ENCODE results near the gene PHKB.

Gene PHKB

DNA sequence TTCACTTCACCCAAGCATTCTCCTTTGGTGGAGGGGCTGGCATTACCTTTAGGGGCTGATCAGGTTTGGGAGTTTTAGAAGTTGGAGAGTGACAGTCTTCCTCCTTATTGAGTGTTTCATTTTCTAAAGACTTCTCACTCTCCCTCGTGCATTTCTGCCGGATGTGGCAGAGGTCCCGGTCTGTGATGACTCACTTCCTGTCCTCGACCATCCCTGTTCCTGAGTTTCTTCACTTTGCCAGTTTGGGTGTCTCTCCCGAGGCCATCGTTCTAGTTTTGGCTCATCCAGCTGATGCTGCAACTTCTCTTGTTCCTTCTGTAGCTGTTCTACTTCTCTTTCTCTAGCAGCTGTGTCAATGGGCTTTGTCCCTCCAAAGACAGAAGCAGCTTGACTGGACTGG lies 104.3 kb downstream of the PHKB start:
- Histone ChIP-seq H3K18ac (ENCODE audit: low read length) (no peak overlapping the region), H3K79me2 (ENCODE audit: control insufficient read depth, insufficient read depth, low read length) (no peaks in the 10 kb centered on the region), H2AK5ac (ENCODE audit: low read length) (no peak overlapping the region), H3K4me2 (ENCODE audit: low read length) (no peak overlapping the region), H3K36me3 (ENCODE audit: control insufficient read depth, insufficient read depth, low read length) (no peaks in the 10 kb centered on the region), H3K27ac (ENCODE audit: low read depth, low read length) (no peak overlapping the region), H2BK120ac (ENCODE audit: low read depth, low read length) (no peak overlapping the region), H3K27me3 (ENCODE audit: insufficient read depth, low read length, poor library complexity) (no peaks in the 10 kb centered on the region), H4K5ac (ENCODE audit: low read length) (no peak overlapping the region), H4K8ac (ENCODE audit: low read depth, low read length) (no peak overlapping the region), H3K9ac (ENCODE audit: low read length) (no peak overlapping the region), H3K23ac (ENCODE audit: low read length) (no peak overlapping the region), H3K4me1 (ENCODE audit: control insufficient read depth, low read depth, low read length) (no peaks in the 10 kb centered on the region), H2BK15ac (replicated peaks; ENCODE audit: low read depth) (no peak overlapping the region), H2BK5ac (ENCODE audit: low read length) (no peak overlapping the region), H3K56ac (ENCODE audit: low read length) (no peak overlapping the region), H3K4me3 (ENCODE audit: low read length) (no peak overlapping the region), H3K79me1 (ENCODE audit: low read length) (no peaks in the 10 kb centered on the region), H3K4ac (ENCODE audit: low read depth, low read length) (no peak overlapping the region)
- WGBS (ENCODE audit: extremely low coverage, insufficient coverage, low lambda C conversion rate): no CpG with 5 or more reads among the region's 6 CpGs
- no peak for DNase-seq

DNA sequence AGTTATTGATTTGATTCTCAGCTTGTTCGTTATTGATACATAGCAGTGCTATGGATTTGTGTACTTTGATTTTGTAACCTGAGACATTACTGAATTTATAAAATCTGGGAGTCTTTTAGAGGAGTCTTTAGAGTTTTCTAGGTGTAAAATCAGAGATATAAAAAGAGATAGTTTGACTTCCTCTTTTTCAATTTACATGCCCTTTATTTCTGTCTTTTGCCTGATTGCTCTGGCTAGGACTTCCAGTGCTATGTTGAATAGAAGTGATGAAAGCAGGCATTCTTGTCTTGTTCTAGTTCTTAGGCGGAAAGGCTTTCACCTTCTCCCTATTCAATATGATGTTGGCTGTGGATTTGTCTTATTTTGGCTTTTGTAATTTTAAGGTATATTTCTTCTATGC lies 106.2 kb downstream of the PHKB start:
- Histone ChIP-seq H3K56ac (ENCODE audit: low read length) (no peak overlapping the region), H3K36me3 (ENCODE audit: control insufficient read depth, insufficient read depth, low read length) (no peaks in the 10 kb centered on the region), H2BK15ac (replicated peaks; ENCODE audit: low read depth) (no peak overlapping the region), H3K4me1 (ENCODE audit: control insufficient read depth, low read depth, low read length) (no peaks in the 10 kb centered on the region), H3K23ac (ENCODE audit: low read length) (no peak overlapping the region), H2AK5ac (ENCODE audit: low read length) (no peak overlapping the region), H4K8ac (ENCODE audit: low read depth, low read length) (no peak overlapping the region), H3K79me2 (ENCODE audit: control insufficient read depth, insufficient read depth, low read length) (no peaks in the 10 kb centered on the region), H3K27me3 (ENCODE audit: insufficient read depth, low read length, poor library complexity) (no peaks in the 10 kb centered on the region), H2BK120ac (ENCODE audit: low read depth, low read length) (no peak overlapping the region), H3K4me3 (ENCODE audit: low read length) (no peak overlapping the region), H3K9ac (ENCODE audit: low read length) (no peak overlapping the region), H3K4me2 (ENCODE audit: low read length) (no peak overlapping the region), H3K27ac (ENCODE audit: low read depth, low read length) (no peak overlapping the region), H3K79me1 (ENCODE audit: low read length) (no peaks in the 10 kb centered on the region), H2BK5ac (ENCODE audit: low read length) (no peak overlapping the region), H3K4ac (ENCODE audit: low read depth, low read length) (no peak overlapping the region), H4K5ac (ENCODE audit: low read length) (no peak overlapping the region), H3K18ac (ENCODE audit: low read length) (no peak overlapping the region)
- WGBS (ENCODE audit: extremely low coverage, insufficient coverage, low lambda C conversion rate): no CpG with 5 or more reads among the region's 2 CpGs
- no peak for DNase-seq

DNA sequence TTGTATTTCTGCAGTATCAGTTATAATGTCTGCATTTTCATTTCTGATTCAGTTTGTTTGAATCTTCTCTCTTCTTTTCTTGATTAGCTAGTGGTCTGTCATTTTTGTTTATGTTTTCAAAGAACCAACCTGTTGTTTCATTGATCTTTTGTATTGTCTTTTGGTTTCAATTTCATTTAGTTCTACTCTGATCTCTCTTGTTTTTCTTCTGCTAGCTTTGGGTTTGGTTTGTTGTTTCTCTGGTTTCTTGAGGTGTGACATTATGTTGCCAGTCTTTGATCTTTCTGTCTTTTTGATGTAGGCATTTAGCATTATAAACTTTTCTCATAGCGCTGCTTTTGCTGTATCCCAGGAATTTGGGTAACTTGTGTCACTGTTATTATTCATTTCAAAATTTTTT lies 107.2 kb downstream of the PHKB start:
- H3K4ac ChIP-seq (ENCODE audit: low read depth, low read length): no peak overlapping the region
- no peak overlapping the region for H4K8ac ChIP-seq (ENCODE audit: low read depth, low read length)
- H2BK15ac ChIP-seq (replicated peaks; ENCODE audit: low read depth): no peak overlapping the region
- no peak overlapping the region for H2BK120ac ChIP-seq (ENCODE audit: low read depth, low read length)
- no peaks in the 10 kb centered on the region for H3K4me1 ChIP-seq (ENCODE audit: control insufficient read depth, low read depth, low read length)
- H3K27me3 ChIP-seq (ENCODE audit: insufficient read depth, low read length, poor library complexity): no peaks in the 10 kb centered on the region
- H4K5ac ChIP-seq (ENCODE audit: low read length): no peak overlapping the region
- H3K79me2 ChIP-seq (ENCODE audit: control insufficient read depth, insufficient read depth, low read length): no peaks in the 10 kb centered on the region
- peaks cover 2% of the 10 kb centered on the region for H3K36me3 ChIP-seq (ENCODE audit: control insufficient read depth, insufficient read depth, low read length)
- no peak overlapping the region for H3K9ac ChIP-seq (ENCODE audit: low read length)
- no peak overlapping the region for H3K4me2 ChIP-seq (ENCODE audit: low read length)
- H3K27ac ChIP-seq (ENCODE audit: low read depth, low read length): no peak overlapping the region
- H3K23ac ChIP-seq (ENCODE audit: low read length): no peak overlapping the region
- no peak overlapping the region for H3K4me3 ChIP-seq (ENCODE audit: low read length)
- H3K79me1 ChIP-seq (ENCODE audit: low read length): no peaks in the 10 kb centered on the region
- WGBS (ENCODE audit: extremely low coverage, insufficient coverage, low lambda C conversion rate): no CpG with 5 or more reads among the region's 1 CpG
- H2BK5ac ChIP-seq (ENCODE audit: low read length): no peak overlapping the region
- no peak for DNase-seq
- no peak overlapping the region for H2AK5ac ChIP-seq (ENCODE audit: low read length)
- no peak overlapping the region for H3K56ac ChIP-seq (ENCODE audit: low read length)
- no peak overlapping the region for H3K18ac ChIP-seq (ENCODE audit: low read length)

DNA sequence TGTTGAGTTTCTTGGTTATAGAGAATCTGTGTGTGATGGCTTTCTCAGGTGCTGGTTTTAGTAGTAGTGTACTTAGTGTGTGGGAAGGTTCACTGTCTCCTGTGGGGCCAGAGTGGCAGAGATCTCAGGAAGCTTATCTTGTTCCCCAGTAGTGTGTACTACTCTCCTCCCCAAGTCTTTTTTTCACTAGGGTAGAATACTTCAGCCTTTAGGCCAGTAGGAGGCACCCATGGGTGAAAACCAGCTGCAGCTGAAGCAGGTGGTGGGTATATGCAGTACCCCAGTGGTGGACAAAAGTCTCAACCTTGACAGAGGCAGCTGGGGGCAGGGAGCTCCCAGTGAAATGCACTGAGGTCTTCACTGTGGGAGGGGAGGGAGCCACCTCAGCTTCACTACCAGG lies 109.9 kb downstream of the PHKB start:
- Histone ChIP-seq H4K8ac (ENCODE audit: low read depth, low read length) (no peak overlapping the region), H2BK5ac (ENCODE audit: low read length) (no peak overlapping the region), H3K18ac (ENCODE audit: low read length) (no peak overlapping the region), H2BK15ac (replicated peaks; ENCODE audit: low read depth) (no peak overlapping the region), H3K56ac (ENCODE audit: low read length) (no peak overlapping the region), H3K4ac (ENCODE audit: low read depth, low read length) (no peak overlapping the region), H2AK5ac (ENCODE audit: low read length) (no peak overlapping the region), H3K36me3 (ENCODE audit: control insufficient read depth, insufficient read depth, low read length) (peaks cover 2% of the 10 kb centered on the region), H3K23ac (ENCODE audit: low read length) (no peak overlapping the region), H4K5ac (ENCODE audit: low read length) (no peak overlapping the region), H3K4me2 (ENCODE audit: low read length) (no peak overlapping the region), H3K4me3 (ENCODE audit: low read length) (no peak overlapping the region), H3K79me1 (ENCODE audit: low read length) (no peaks in the 10 kb centered on the region), H3K27ac (ENCODE audit: low read depth, low read length) (no peak overlapping the region), H2BK120ac (ENCODE audit: low read depth, low read length) (no peak overlapping the region), H3K79me2 (ENCODE audit: control insufficient read depth, insufficient read depth, low read length) (no peaks in the 10 kb centered on the region), H3K9ac (ENCODE audit: low read length) (no peak overlapping the region), H3K4me1 (ENCODE audit: control insufficient read depth, low read depth, low read length) (no peaks in the 10 kb centered on the region), H3K27me3 (ENCODE audit: insufficient read depth, low read length, poor library complexity) (no peaks in the 10 kb centered on the region)
- DNase-seq: peak; percentile 18

DNA sequence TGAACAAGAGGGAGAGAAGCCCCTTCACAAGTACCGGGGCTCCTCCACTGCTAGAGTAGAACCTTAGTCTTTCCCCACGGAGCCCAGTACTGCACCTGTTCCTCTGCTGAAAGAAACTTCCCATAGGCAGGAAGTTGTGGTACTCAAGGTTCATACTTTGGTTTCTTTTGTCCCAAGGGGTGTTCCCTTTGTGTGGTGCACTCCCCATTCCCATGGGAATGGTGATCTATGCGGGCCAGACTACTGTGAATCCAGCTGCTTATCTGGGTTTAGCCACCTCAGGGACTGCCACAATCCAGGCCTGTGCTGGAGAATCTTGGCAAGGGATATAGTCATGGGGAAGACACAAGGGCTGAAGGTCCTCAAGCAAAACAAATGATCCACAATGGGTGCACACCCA lies 110.6 kb downstream of the PHKB start:
- Histone ChIP-seq H2BK120ac (ENCODE audit: low read depth, low read length) (no peak overlapping the region), H3K36me3 (ENCODE audit: control insufficient read depth, insufficient read depth, low read length) (peaks cover 2% of the 10 kb centered on the region), H3K4me1 (ENCODE audit: control insufficient read depth, low read depth, low read length) (no peaks in the 10 kb centered on the region), H3K56ac (ENCODE audit: low read length) (no peak overlapping the region), H3K27ac (ENCODE audit: low read depth, low read length) (no peak overlapping the region), H3K23ac (ENCODE audit: low read length) (no peak overlapping the region), H2BK5ac (ENCODE audit: low read length) (no peak overlapping the region), H3K4me3 (ENCODE audit: low read length) (no peak overlapping the region), H3K79me2 (ENCODE audit: control insufficient read depth, insufficient read depth, low read length) (no peaks in the 10 kb centered on the region), H2BK15ac (replicated peaks; ENCODE audit: low read depth) (no peak overlapping the region), H2AK5ac (ENCODE audit: low read length) (no peak overlapping the region), H3K27me3 (ENCODE audit: insufficient read depth, low read length, poor library complexity) (no peaks in the 10 kb centered on the region), H3K4ac (ENCODE audit: low read depth, low read length) (no peak overlapping the region), H4K8ac (ENCODE audit: low read depth, low read length) (no peak overlapping the region), H3K18ac (ENCODE audit: low read length) (no peak overlapping the region), H3K79me1 (ENCODE audit: low read length) (no peaks in the 10 kb centered on the region), H4K5ac (ENCODE audit: low read length) (no peak overlapping the region), H3K4me2 (ENCODE audit: low read length) (no peak overlapping the region), H3K9ac (ENCODE audit: low read length) (no peak overlapping the region)
- WGBS (ENCODE audit: extremely low coverage, insufficient coverage, low lambda C conversion rate): no CpG with 5 or more reads among the region's 3 CpGs
- no peak for DNase-seq

DNA sequence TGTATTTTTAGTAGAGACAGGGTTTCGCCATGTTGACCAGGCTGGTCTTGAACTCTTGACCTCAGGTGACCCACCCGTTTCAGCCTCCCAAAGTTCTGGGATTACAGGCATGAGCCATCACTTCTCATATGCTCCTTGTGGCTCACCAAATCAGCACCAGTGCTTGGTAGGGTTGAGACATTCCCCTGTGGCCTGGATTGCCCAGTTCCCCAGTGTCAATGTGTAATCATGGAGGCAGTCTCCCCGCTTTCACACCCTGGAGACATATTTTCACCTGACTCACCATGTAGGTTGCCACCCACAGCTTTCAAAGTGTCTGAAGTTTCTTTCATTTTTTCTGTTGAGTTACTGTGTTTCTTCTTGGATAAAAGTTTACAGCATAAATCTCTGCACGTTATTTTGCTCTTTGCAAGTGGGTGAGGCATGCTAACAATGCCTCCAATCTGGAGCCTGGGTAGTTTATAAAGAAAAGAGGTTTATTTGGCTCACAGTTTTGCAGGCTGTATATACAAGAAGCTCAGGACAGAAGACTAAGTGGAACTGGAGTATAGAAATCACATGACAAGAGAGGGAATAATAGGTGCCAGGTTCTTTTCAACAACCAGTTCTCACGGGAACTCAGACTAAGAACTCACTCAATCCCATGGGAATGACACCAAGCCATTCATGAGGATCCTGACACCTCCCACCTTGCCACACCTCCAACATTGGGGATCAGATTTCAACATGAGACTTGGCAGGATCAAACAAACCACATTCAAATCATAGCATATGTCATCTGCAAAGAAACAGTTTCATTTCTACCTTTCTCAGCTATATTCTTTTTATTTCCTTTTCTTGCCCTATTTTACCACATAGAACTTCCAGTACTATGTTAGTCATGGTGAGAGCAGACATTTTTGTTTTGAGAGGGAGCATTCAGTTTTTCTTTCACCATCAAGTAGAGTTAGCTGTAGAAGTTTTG lies 113.2 kb downstream of the PHKB start:
- H3K4me2 ChIP-seq (ENCODE audit: low read length): no peak overlapping the region
- no peaks in the 10 kb centered on the region for H3K79me2 ChIP-seq (ENCODE audit: control insufficient read depth, insufficient read depth, low read length)
- H3K9ac ChIP-seq (ENCODE audit: low read length): no peak overlapping the region
- no peak overlapping the region for H3K56ac ChIP-seq (ENCODE audit: low read length)
- no peak overlapping the region for H2BK15ac ChIP-seq (replicated peaks; ENCODE audit: low read depth)
- H3K4ac ChIP-seq (ENCODE audit: low read depth, low read length): no peak overlapping the region
- H3K79me1 ChIP-seq (ENCODE audit: low read length): no peaks in the 10 kb centered on the region
- H3K27me3 ChIP-seq (ENCODE audit: insufficient read depth, low read length, poor library complexity): no peaks in the 10 kb centered on the region
- no peaks in the 10 kb centered on the region for H3K4me1 ChIP-seq (ENCODE audit: control insufficient read depth, low read depth, low read length)
- DNase-seq: peak; percentile 42
- H2BK120ac ChIP-seq (ENCODE audit: low read depth, low read length): no peak overlapping the region
- no peak overlapping the region for H3K23ac ChIP-seq (ENCODE audit: low read length)
- H2BK5ac ChIP-seq (ENCODE audit: low read length): no peak overlapping the region
- no peak overlapping the region for H4K8ac ChIP-seq (ENCODE audit: low read depth, low read length)
- H2AK5ac ChIP-seq (ENCODE audit: low read length): no peak overlapping the region
- WGBS (ENCODE audit: extremely low coverage, insufficient coverage, low lambda C conversion rate): no CpG with 5 or more reads among the region's 5 CpGs
- no peak overlapping the region for H3K18ac ChIP-seq (ENCODE audit: low read length)
- H3K4me3 ChIP-seq (ENCODE audit: low read length): no peak overlapping the region
- H4K5ac ChIP-seq (ENCODE audit: low read length): no peak overlapping the region
- H3K27ac ChIP-seq (ENCODE audit: low read depth, low read length): no peak overlapping the region
- H3K36me3 ChIP-seq (ENCODE audit: control insufficient read depth, insufficient read depth, low read length): peaks cover 2% of the 10 kb centered on the region

All from mesendoderm (in vitro differentiated cells).